GM20431 (cell line): ENCODE measurements around the gene GNG7.
"Not testable (repeated sequence)": the region's sequence is repeated elsewhere in the genome, so short reads cannot be mapped to it uniquely, and the experiment has no call there.

ENCODE experiments used
- in situ Hi-C: fragments of 300-500 bp; cut with MseI, MboI; formaldehyde crosslinking; loops from one replicate; pipeline ENCODE4 v1.15.0; 2020; ENCODE audit warnings: low sequenced_read_pairs; ENCODE audit not compliant: unreplicated experiment

The GNG7 gene

GRCh38 chr19:2714531-2715269 is 12.2 kb upstream of the GNG7 start:
- in situ Hi-C loops = no loop called here

- in situ Hi-C loops = not testable (repeated sequence)
Observed at GRCh38 chr19:2714102-2714501, 11.6 kb upstream of the GNG7 start.

- in situ Hi-C loops = not testable (repeated sequence)
Observed at GRCh38 chr19:2713170-2713569, 10.7 kb upstream of the GNG7 start.

- in situ Hi-C loops = no loop called here
Observed at GRCh38 chr19:2711875-2712205, 9.3 kb upstream of the GNG7 start.

- in situ Hi-C loops = no loop called here
Observed at GRCh38 chr19:2711172-2711874, 8.8 kb upstream of the GNG7 start.

GRCh38 chr19:2706251-2706650 is 3.8 kb upstream of the GNG7 start:
- in situ Hi-C loops = no loop called here

GRCh38 chr19:2703691-2704216 is 1.3 kb upstream of the GNG7 start:
- in situ Hi-C loops = no loop called here

GRCh38 chr19:2703077-2703437 is 563 bp upstream of the GNG7 start:
- in situ Hi-C loops = no loop called here

- in situ Hi-C loops = no loop called here
Observed at GRCh38 chr19:2701361-2702169, 929 bp downstream of the GNG7 start.

- in situ Hi-C loops = no loop called here
Observed at GRCh38 chr19:2700660-2701360, 1.7 kb downstream of the GNG7 start.

GRCh38 chr19:2699413-2700140 is 2.9 kb downstream of the GNG7 start:
- in situ Hi-C loops = no loop called here

- in situ Hi-C loops = no loop called here
Observed at GRCh38 chr19:2694196-2694595, 8.3 kb downstream of the GNG7 start.

GRCh38 chr19:2693492-2694160 is 8.9 kb downstream of the GNG7 start:
- in situ Hi-C loops = no loop called here

GRCh38 chr19:2691951-2692350 is 10.5 kb downstream of the GNG7 start:
- in situ Hi-C loops = no loop called here

GRCh38 chr19:2690856-2691255 is 11.6 kb downstream of the GNG7 start:
- in situ Hi-C loops = no loop called here

GRCh38 chr19:2686360-2686759 is 16.1 kb downstream of the GNG7 start:
- in situ Hi-C loops = no loop called here

GRCh38 chr19:2685204-2685704 is 17.2 kb downstream of the GNG7 start:
- in situ Hi-C loops = no loop called here

GRCh38 chr19:2683430-2684003 is 19.0 kb downstream of the GNG7 start:
- in situ Hi-C loops = no loop called here

- in situ Hi-C loops = no loop called here
Observed at GRCh38 chr19:2680808-2681207, 21.7 kb downstream of the GNG7 start.
